A673 (cell line): Measurements from ENCODE around the gene TMOD2.

Experiments used
- EZH2 ChIP-seq: fragments of 200-600 bp; sonication (generic); IDR thresholded peaks from 2 replicates; pipeline ENCODE4 v1.6.1; 2017; ENCODE audit warnings: borderline replicate concordance, low read depth, mild to moderate bottlenecking, mixed read lengths, antibody characterized with exemption, low read length; ENCODE audit not compliant: poor library complexity, severe bottlenecking
- TF ChIP-seq, protein P1 (sequence below): fragments of 300-800, 200-600 bp; sonication (generic); conservative IDR thresholded peaks from 2 replicates; pipeline ENCODE4 v1.5.1; 2017; ENCODE audit warnings: low read depth, mild to moderate bottlenecking, antibody characterized with exemption, low read length, moderate library complexity, mixed read lengths

GRCh38 chr15:51846463-51847230 lies 95.2 kb downstream of the TMOD2 start:
- TF ChIP-seq, protein P1, sequence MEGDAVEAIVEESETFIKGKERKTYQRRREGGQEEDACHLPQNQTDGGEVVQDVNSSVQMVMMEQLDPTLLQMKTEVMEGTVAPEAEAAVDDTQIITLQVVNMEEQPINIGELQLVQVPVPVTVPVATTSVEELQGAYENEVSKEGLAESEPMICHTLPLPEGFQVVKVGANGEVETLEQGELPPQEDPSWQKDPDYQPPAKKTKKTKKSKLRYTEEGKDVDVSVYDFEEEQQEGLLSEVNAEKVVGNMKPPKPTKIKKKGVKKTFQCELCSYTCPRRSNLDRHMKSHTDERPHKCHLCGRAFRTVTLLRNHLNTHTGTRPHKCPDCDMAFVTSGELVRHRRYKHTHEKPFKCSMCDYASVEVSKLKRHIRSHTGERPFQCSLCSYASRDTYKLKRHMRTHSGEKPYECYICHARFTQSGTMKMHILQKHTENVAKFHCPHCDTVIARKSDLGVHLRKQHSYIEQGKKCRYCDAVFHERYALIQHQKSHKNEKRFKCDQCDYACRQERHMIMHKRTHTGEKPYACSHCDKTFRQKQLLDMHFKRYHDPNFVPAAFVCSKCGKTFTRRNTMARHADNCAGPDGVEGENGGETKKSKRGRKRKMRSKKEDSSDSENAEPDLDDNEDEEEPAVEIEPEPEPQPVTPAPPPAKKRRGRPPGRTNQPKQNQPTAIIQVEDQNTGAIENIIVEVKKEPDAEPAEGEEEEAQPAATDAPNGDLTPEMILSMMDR = no peak
- no peak for TF ChIP-seq EZH2
